Measurements from ENCODE around the gene GPR179.

DNA sequence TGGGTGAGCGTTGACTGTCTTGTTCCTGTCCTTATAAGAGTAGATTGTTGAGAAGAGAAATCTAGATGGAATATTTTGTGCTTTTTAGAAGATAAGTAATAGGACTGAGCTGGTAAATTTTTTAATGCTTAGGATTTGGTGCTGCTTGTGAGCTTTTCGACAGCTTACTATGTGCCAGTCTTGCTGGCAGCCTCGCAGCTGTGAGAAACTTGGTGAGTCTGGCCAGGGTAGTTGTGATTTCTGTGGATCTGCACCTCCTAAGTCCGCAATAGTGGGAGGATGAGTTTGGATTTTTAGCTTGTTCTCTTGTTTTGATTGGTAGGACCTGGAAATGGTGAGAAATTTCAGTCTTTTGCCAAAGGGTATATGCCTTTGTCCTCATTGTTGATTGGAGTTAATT, 11.5 kb upstream of the GPR179 start:
- no peak for TF ChIP-seq POLR2A (IDR thresholded peaks at IDR 0.05; ENCODE audit: low read length)
- no peak for TF ChIP-seq GATA1 (IDR thresholded peaks at IDR 0.05; ENCODE audit: low read depth, low read length)

Measured in erythroblast (primary cell).